K562 (cell line): ENCODE measurements around the gene NME7. TPM values are rescaled to one million over a fixed set of nuclear protein-coding genes. Genes with fewer than 3 reads are reported as not detected.

Source experiments
- ESRRA ChIP-seq: fragments of 450-650 bp; IDR thresholded peaks from 2 replicates; pipeline ENCODE4 v1.6.1; 2014; ENCODE audit warnings: low read depth, mild to moderate bottlenecking, moderate library complexity, borderline replicate concordance
- GABPB1 ChIP-seq: sonication (generic); formaldehyde crosslinking; IDR thresholded peaks from 2 replicates; pipeline ENCODE4 v1.8.0; 2022; ENCODE audit warnings: mild to moderate bottlenecking, missing genetic modification reagents
- HNRNPH1 ChIP-seq: fragments of 200-400 bp; formaldehyde crosslinking; optimal IDR thresholded peaks from 2 replicates; pipeline ENCODE3; 2017; ENCODE audit warnings: low read depth, mild to moderate bottlenecking, low read length, moderate library complexity
- TSC22D4 ChIP-seq: fragments of 450-650 bp; IDR thresholded peaks from 2 replicates; pipeline ENCODE4 v1.6.1; 2016; ENCODE audit warnings: missing genetic modification characterization, missing biosample characterization, control low read depth
- ZBTB17 ChIP-seq: fragments of 450-650 bp; formaldehyde crosslinking; IDR thresholded peaks from 2 replicates; pipeline ENCODE4 v1.4.0; 2020; ENCODE audit warnings: mild to moderate bottlenecking
- ZNF311 ChIP-seq: fragments of 250-450 bp; sonication (Bioruptor Pico); IDR thresholded peaks from 2 replicates; pipeline ENCODE4 v1.4.0; 2020; ENCODE audit warnings: mild to moderate bottlenecking, moderate library complexity
- ZNF445 ChIP-seq: fragments of 250-450 bp; sonication (Bioruptor Pico); IDR thresholded peaks from 2 replicates; pipeline ENCODE4 v1.4.0; 2020; ENCODE audit warnings: low read depth, mild to moderate bottlenecking, moderate library complexity
- polyA plus RNA-seq, 8 experiments: library from polyadenylated mRNA; depleted of rRNA in 4 of 8; stranded (reverse) in 5 of 8; unstranded in 3 of 8; fragments of >200 nt; fragmentation: Nextera tagmentation in 2 of 8; fragmentation: Illumina TruSeq in 1 of 8; extraction: Ambion mirVana in 2 of 8; extraction: Trizol in 1 of 8; gene quantifications; 2 replicates each; pipeline versions ENCODE4 v1.2.1 to v1.2.3, GENCODE V29; 2011 to 2014; ENCODE audit warnings: inconsistent platforms in 1 of 8, missing spikeins in 1 of 8
- total RNA-seq, 7 experiments: library from RNA; depleted of rRNA in 6 of 7; stranded (reverse); fragments of >200 nt in 6 of 7; fragmentation: Illumina TruSeq in 2 of 7; extraction: Trizol in 2 of 7; gene quantifications; 2 replicates each; pipeline versions ENCODE4 v1.2.1 to v1.2.3, GENCODE V29; 2011 to 2021; ENCODE audit warnings: low replicate concordance in 1 of 7
- TF ChIP-seq, protein P1 (sequence below): fragments of 250-450 bp; sonication (Bioruptor Pico); IDR thresholded peaks from 2 replicates; pipeline ENCODE4 v1.5.0; 2020; ENCODE audit warnings: mild to moderate bottlenecking
- TF ChIP-seq, protein P2 (sequence below): fragments of 450-650 bp; IDR thresholded peaks from 2 replicates; pipeline ENCODE4 v1.6.1; 2017; ENCODE audit warnings: mild to moderate bottlenecking, moderate library complexity
- TF ChIP-seq, protein P3 (sequence below): fragments of 450-650 bp; IDR thresholded peaks from 2 replicates; pipeline ENCODE4 v1.6.1; 2016; ENCODE audit warnings: mild to moderate bottlenecking, moderate library complexity
- TF ChIP-seq, protein P4 (sequence below): sonication (generic); formaldehyde crosslinking; IDR thresholded peaks from 2 replicates; pipeline ENCODE4 v1.4.0; 2020; ENCODE audit warnings: mild to moderate bottlenecking, missing genetic modification reagents

Gene NME7
- total and polyA plus RNA-seq, 9 of the 15 experiments (the other 6 are each of a cell fraction or from before 2014, with no cell fraction given): 7.9 to 43.2 (median 23.9) TPM

DNA sequence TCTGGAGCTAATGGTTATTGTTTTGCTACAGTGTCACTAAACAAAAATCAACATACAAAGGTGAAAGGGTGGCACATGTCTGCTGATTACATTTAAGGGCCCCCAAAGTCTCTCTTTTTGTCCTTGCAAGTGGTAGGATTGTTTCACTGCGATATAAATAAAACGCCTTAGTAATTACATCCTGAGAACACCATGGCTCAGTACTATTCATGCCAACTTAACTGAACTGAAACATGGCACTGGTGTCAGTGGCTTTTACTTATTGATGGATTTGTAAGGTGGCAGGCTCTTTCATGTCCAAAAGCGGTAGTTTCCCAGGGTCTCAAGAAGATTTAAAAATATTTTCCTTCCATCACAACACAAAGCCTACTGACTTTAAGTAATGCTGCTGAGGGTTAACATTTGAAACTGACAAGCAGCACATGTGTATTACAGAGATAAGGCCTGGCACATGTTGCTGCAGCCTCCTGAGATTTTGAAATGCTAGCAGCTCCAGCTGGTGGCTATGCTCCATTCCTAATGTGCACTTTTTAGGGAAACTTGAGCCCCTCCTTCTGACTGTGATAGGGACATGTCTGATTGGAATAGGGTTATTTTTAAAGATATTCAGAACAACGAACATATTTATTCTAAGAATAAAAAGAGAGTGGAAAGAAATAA is 174.3 kb downstream of the NME7 start (continued):
- TF ChIP-seq, protein P1, sequence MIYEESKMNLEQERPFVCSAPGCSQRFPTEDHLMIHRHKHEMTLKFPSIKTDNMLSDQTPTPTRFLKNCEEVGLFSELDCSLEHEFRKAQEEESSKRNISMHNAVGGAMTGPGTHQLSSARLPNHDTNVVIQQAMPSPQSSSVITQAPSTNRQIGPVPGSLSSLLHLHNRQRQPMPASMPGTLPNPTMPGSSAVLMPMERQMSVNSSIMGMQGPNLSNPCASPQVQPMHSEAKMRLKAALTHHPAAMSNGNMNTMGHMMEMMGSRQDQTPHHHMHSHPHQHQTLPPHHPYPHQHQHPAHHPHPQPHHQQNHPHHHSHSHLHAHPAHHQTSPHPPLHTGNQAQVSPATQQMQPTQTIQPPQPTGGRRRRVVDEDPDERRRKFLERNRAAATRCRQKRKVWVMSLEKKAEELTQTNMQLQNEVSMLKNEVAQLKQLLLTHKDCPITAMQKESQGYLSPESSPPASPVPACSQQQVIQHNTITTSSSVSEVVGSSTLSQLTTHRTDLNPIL: no peak
- no peak for TF ChIP-seq ZNF445 (CRISPR knock-in tag)
- TF ChIP-seq TSC22D4 (tag): no peak
- no peak for TF ChIP-seq ZBTB17 (CRISPR knock-in tag)
- TF ChIP-seq, protein P2, sequence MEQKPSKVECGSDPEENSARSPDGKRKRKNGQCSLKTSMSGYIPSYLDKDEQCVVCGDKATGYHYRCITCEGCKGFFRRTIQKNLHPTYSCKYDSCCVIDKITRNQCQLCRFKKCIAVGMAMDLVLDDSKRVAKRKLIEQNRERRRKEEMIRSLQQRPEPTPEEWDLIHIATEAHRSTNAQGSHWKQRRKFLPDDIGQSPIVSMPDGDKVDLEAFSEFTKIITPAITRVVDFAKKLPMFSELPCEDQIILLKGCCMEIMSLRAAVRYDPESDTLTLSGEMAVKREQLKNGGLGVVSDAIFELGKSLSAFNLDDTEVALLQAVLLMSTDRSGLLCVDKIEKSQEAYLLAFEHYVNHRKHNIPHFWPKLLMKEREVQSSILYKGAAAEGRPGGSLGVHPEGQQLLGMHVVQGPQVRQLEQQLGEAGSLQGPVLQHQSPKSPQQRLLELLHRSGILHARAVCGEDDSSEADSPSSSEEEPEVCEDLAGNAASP: no peak
- TF ChIP-seq, protein P3, sequence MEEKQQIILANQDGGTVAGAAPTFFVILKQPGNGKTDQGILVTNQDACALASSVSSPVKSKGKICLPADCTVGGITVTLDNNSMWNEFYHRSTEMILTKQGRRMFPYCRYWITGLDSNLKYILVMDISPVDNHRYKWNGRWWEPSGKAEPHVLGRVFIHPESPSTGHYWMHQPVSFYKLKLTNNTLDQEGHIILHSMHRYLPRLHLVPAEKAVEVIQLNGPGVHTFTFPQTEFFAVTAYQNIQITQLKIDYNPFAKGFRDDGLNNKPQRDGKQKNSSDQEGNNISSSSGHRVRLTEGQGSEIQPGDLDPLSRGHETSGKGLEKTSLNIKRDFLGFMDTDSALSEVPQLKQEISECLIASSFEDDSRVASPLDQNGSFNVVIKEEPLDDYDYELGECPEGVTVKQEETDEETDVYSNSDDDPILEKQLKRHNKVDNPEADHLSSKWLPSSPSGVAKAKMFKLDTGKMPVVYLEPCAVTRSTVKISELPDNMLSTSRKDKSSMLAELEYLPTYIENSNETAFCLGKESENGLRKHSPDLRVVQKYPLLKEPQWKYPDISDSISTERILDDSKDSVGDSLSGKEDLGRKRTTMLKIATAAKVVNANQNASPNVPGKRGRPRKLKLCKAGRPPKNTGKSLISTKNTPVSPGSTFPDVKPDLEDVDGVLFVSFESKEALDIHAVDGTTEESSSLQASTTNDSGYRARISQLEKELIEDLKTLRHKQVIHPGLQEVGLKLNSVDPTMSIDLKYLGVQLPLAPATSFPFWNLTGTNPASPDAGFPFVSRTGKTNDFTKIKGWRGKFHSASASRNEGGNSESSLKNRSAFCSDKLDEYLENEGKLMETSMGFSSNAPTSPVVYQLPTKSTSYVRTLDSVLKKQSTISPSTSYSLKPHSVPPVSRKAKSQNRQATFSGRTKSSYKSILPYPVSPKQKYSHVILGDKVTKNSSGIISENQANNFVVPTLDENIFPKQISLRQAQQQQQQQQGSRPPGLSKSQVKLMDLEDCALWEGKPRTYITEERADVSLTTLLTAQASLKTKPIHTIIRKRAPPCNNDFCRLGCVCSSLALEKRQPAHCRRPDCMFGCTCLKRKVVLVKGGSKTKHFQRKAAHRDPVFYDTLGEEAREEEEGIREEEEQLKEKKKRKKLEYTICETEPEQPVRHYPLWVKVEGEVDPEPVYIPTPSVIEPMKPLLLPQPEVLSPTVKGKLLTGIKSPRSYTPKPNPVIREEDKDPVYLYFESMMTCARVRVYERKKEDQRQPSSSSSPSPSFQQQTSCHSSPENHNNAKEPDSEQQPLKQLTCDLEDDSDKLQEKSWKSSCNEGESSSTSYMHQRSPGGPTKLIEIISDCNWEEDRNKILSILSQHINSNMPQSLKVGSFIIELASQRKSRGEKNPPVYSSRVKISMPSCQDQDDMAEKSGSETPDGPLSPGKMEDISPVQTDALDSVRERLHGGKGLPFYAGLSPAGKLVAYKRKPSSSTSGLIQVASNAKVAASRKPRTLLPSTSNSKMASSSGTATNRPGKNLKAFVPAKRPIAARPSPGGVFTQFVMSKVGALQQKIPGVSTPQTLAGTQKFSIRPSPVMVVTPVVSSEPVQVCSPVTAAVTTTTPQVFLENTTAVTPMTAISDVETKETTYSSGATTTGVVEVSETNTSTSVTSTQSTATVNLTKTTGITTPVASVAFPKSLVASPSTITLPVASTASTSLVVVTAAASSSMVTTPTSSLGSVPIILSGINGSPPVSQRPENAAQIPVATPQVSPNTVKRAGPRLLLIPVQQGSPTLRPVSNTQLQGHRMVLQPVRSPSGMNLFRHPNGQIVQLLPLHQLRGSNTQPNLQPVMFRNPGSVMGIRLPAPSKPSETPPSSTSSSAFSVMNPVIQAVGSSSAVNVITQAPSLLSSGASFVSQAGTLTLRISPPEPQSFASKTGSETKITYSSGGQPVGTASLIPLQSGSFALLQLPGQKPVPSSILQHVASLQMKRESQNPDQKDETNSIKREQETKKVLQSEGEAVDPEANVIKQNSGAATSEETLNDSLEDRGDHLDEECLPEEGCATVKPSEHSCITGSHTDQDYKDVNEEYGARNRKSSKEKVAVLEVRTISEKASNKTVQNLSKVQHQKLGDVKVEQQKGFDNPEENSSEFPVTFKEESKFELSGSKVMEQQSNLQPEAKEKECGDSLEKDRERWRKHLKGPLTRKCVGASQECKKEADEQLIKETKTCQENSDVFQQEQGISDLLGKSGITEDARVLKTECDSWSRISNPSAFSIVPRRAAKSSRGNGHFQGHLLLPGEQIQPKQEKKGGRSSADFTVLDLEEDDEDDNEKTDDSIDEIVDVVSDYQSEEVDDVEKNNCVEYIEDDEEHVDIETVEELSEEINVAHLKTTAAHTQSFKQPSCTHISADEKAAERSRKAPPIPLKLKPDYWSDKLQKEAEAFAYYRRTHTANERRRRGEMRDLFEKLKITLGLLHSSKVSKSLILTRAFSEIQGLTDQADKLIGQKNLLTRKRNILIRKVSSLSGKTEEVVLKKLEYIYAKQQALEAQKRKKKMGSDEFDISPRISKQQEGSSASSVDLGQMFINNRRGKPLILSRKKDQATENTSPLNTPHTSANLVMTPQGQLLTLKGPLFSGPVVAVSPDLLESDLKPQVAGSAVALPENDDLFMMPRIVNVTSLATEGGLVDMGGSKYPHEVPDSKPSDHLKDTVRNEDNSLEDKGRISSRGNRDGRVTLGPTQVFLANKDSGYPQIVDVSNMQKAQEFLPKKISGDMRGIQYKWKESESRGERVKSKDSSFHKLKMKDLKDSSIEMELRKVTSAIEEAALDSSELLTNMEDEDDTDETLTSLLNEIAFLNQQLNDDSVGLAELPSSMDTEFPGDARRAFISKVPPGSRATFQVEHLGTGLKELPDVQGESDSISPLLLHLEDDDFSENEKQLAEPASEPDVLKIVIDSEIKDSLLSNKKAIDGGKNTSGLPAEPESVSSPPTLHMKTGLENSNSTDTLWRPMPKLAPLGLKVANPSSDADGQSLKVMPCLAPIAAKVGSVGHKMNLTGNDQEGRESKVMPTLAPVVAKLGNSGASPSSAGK: no peak
- TF ChIP-seq, protein P4, sequence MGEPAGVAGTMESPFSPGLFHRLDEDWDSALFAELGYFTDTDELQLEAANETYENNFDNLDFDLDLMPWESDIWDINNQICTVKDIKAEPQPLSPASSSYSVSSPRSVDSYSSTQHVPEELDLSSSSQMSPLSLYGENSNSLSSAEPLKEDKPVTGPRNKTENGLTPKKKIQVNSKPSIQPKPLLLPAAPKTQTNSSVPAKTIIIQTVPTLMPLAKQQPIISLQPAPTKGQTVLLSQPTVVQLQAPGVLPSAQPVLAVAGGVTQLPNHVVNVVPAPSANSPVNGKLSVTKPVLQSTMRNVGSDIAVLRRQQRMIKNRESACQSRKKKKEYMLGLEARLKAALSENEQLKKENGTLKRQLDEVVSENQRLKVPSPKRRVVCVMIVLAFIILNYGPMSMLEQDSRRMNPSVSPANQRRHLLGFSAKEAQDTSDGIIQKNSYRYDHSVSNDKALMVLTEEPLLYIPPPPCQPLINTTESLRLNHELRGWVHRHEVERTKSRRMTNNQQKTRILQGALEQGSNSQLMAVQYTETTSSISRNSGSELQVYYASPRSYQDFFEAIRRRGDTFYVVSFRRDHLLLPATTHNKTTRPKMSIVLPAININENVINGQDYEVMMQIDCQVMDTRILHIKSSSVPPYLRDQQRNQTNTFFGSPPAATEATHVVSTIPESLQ (CRISPR knock-in tag): no peak
- no peak for TF ChIP-seq ESRRA
- TF ChIP-seq ZNF311: no peak
- no peak for TF ChIP-seq HNRNPH1
- no peak for TF ChIP-seq GABPB1
